ENCODE results near the gene CEP170B.
"Not testable (repeated sequence)": the region's sequence is repeated elsewhere in the genome, so short reads cannot be mapped to it uniquely, and the experiment has no call there.

CEP170B gene

GRCh38 chr14:104933746-104934733 is 69.0 kb downstream of the CEP170B start:
- DNase-seq: no peak

- no peak for DNase-seq
Measured at GRCh38 chr14:104935026-104935650, 70.1 kb downstream of the CEP170B start.

- DNase-seq: no peak
Measured at GRCh38 chr14:104935955-104936354, 70.9 kb downstream of the CEP170B start.

- DNase-seq: no peak
Measured at GRCh38 chr14:104936361-104937155, 71.5 kb downstream of the CEP170B start.

- DNase-seq: no peak
Measured at GRCh38 chr14:104937161-104937560, 72.1 kb downstream of the CEP170B start.

- DNase-seq: no peak
Measured at GRCh38 chr14:104937694-104938365, 72.8 kb downstream of the CEP170B start.

- DNase-seq: no peak
Measured at GRCh38 chr14:104938436-104938835, 73.4 kb downstream of the CEP170B start.

- no peak for DNase-seq
Measured at GRCh38 chr14:104938960-104939359, 73.9 kb downstream of the CEP170B start.

GRCh38 chr14:104939666-104940410 is 74.8 kb downstream of the CEP170B start:
- no peak for DNase-seq

- no peak for DNase-seq
Measured at GRCh38 chr14:104940526-104941150, 75.6 kb downstream of the CEP170B start.

- no peak for DNase-seq
Measured at GRCh38 chr14:104941508-104942365, 76.7 kb downstream of the CEP170B start.

- DNase-seq: no peak
Measured at GRCh38 chr14:104942586-104942985, 77.5 kb downstream of the CEP170B start.

GRCh38 chr14:104943216-104944015 is 78.3 kb downstream of the CEP170B start:
- not testable (repeated sequence) for DNase-seq

- not testable (repeated sequence) for DNase-seq
Measured at GRCh38 chr14:104944016-104944308, 78.9 kb downstream of the CEP170B start.

GRCh38 chr14:104944436-104945205 is 79.6 kb downstream of the CEP170B start:
- DNase-seq: not testable (repeated sequence)

GRCh38 chr14:104945266-104945665 is 80.2 kb downstream of the CEP170B start:
- not testable (repeated sequence) for DNase-seq
